ACHN (cell line): ENCODE results near the gene AUNIP.

ENCODE experiments used
- DNase-seq: peaks from one replicate; pipeline ENCODE4 v3.0.0-alpha.2; 2015
- in situ Hi-C: cut with HindIII; loops from 2 replicates; pipeline ENCODE4 v1.10.0; 2017; ENCODE audit warnings: low sequenced_read_pairs, low pct_ligation_motif_present, low pct_unique_long_range_greater_than_20kb

The AUNIP gene

DNA sequence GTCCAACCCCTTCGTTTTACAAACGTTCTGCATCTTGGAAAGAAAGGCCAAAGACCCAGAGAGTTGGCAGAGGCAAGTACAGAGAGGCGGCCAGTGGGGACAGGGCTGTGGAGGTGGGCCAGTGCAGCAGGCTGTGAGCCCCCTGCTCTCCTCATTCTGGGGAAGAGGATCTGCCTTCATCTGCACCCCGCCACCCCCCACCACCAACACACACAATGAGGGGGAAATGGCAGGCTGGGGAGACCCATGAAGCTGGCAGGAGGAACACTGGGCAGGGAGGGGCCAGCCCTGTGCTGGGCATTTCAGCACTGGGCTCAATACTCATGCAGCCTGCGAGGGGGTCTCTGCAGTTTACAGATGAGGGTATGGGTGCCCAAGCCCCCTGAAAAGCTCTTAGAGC, 32.3 kb upstream of the AUNIP start:
- in situ Hi-C loops: no loop called here
- no peak for DNase-seq

DNA sequence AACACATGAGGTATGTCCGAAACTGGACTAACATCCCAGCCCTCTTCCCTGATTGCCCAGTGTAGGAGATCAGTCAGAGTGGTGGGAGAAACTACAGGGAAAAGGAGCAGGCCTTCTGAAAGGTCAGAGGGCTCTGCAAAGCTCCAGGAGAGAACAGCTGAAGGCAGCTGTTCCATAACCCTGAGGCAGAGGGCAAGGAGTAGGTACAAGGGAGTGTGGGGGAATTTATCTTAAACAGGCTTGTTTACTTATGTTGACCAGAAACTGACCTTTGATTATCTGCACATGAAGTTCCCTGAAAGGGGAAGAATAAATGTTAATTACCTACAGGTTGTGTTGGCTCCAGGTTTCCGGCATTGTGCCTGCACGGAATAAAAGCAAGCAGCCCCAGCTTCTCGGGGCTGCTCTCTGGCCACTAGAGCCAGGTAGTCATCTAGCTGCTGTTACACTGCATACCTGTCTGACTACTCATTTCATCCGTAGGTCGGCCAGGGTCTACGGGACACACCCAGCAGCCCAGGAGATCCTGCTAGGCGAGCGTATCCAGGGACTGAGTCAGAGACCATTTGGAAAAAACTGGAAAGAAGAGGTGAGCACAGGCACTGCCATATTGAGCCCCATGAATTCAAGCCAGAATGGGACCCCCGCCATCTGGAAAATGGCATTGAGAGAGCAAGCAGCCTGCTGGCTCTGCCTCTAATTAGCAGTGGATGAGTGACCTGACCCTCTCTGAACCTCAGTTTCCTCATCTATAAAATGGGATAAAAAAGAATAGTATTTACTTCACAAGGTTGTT, 31.2 kb upstream of the AUNIP start:
- DNase-seq: peak; percentile 28
- in situ Hi-C loops: no loop called here

DNA sequence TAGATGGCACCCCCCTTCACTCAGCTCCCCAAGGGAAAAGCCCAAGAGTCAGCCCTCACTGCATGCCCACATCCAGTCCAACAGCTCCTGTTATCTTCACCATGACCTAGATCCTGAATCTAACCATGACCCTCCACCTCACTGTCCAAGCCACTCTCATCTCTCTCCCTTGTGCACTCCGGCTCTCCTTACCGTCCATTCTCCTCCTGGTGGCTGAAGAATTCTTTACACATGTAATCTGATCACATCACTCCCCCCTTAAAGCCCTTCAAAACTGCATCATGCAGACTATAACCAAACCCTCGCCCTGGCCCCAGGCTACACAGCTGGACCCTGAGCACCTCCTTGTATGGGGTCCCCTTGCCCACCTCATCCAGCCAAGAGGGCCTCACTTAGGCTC, 30.2 kb upstream of the AUNIP start:
- DNase-seq: peak; percentile 19
- in situ Hi-C loops: no loop called here

DNA sequence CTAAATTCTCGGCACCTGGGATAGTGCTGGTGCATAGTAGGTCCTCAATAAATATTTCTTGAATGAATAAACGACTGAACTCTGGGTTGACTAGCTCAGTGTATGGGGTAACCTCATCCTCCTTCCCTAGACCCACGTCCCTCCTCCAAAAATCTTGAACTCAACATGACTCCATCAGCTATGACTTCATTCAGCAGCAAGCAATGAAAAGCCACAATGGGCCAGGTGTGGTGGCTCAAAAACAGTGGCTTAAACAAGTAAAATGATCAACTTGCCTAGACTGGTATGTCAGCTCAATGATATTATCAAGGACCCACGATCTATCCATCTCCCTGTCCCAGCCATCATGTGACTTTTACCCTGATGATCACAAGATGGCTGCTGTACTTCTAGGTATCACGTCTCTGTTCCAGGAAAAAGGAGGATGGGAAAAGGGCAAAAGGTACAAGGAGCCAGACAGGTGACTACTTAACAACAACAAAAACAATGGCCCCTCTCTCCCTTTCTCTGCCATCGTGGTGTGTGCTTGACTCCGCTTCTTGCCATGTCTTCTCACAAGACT, 29.2 kb upstream of the AUNIP start:
- DNase-seq: no peak
- in situ Hi-C loops: no loop called here

DNA sequence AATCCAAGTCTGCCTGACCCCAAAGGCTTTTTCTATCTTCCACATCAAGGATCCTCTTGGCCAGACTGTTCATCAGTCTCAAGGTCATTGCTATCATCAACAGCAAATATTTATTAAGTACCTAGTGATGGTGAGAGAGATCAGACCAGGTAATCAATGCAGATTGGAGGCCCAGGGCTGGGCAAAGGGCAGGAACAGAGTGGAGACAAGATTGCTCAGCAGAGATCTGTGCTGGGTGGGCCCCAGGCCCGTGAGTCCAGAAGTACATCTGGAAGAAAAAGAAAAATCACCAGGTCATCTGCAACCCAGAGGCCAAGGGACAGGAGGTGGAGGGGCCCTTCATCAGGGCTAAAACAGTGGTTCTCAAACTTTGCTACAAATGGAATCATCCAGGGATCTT, 26.3 kb upstream of the AUNIP start:
- in situ Hi-C loops: no loop called here
- DNase-seq: no peak

DNA sequence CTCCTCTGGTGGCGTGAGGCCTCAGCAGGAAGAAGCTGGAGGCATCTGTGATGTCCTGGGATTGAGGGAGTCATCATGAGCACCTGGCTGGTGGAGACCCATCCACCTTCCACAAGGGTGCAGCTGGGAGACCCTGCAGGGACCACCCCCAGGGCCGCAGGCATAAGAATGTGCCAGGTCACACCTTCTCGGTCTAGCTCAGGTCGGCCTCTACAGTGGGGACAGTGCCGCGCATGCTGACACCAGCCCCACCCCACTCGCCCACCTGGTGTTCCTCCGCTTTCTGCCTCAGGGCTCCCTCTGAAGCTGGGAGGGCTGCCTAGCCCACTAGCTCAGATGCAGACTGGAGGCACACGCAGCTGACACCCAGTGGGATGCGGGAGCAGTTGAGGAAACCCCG, 22.0 kb upstream of the AUNIP start:
- no peak for DNase-seq
- in situ Hi-C loops: no loop called here

DNA sequence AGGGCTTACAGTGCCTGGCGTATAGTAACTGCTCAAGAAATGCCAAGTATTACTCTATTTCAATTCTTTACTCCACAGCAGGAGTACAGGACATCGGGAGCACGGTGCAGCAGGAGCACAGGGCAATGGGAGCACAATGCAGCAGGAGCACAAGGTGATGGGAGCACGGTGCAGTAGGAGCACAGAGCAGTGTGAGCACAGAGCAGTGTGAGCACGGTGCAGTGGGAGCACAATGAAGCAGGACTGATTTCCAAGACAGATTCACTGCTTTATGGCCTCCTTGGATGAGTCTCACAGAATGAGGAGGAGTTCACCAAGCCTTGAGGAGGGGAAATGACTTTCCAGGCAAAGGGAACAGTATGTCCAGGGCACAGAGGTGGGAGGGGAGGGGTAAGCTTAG, 21.3 kb upstream of the AUNIP start:
- no peak for DNase-seq
- in situ Hi-C loops: no loop called here

DNA sequence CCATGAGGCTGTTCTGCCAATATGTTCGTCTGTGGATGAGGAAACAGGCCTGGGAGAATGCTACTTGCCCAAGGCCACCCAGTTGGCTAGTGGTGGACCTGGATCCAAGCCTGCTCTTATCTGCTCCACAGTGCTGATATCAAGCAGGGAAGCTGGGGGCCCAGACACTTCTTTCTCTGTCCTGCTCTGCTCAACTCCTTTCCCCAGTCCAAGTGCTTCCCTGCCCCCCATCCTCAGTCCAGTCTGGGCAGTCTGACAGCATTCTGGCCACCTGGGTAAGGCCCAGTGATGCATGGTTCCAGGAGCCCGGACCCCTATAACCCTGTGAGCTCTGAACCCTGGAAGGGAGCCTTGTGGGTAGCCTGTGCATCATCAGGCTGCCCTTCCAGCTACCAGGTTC, 20.4 kb upstream of the AUNIP start:
- DNase-seq: no peak
- in situ Hi-C loops: no loop called here

DNA sequence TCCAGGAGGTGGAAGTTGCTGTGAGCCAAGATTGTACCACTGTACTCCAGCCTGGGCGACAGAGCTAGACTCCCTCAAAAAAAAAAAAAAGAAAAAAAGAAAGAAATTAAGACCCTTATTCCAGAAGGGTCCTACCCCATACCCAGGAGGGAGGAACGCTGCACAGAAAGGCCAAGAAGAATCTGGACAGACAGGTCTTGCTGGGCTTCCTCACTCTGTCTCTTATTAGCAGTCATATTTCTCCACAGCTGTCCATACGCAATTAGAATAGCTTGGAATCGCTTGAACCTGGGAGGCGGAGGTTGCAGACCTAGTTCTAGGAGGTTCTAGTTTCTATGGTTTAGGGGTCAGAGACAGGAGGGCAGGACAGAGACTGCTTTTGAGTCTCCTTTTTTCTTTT, 19.4 kb upstream of the AUNIP start:
- in situ Hi-C loops: no loop called here
- no peak for DNase-seq

DNA sequence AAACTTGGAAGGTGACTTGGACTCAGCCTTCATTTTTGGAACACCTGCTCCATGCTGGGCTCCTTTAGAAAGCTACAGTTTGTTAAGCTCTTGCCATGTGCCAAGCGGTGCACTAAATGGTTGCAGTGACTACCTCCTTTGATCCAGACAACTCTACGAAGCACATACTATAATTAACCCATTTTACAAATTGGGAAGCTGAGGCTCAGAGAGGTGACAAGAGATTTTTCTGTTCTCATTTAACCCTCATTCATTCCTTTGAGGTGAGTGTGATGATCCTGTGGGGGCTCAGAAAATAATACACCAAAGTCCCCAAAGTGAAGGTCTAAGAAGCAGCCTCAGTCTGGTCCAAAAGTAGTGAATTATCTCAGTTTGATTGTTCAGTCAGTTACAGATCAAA, 17.9 kb upstream of the AUNIP start:
- no peak for DNase-seq
- in situ Hi-C loops: no loop called here

DNA sequence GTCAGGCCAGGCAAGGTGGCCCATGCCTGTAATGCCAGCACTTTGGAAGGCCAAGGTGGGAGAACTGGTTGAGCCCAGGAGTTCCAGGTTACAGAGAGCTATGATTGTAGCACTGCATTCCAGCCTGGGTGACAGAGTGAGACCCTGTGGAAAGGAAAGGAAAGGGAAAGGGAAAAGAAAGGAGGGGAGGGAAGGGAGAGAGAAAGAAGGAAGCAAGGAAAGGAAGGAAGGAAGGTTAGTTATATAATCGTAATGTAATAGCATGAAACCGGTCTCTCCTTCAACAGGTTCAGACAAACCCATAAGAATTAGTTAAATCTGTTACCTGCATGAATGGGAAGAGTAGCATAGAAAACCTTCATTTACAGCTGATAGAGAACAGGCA, 17.4 kb upstream of the AUNIP start:
- no peak for DNase-seq
- in situ Hi-C loops: no loop called here

DNA sequence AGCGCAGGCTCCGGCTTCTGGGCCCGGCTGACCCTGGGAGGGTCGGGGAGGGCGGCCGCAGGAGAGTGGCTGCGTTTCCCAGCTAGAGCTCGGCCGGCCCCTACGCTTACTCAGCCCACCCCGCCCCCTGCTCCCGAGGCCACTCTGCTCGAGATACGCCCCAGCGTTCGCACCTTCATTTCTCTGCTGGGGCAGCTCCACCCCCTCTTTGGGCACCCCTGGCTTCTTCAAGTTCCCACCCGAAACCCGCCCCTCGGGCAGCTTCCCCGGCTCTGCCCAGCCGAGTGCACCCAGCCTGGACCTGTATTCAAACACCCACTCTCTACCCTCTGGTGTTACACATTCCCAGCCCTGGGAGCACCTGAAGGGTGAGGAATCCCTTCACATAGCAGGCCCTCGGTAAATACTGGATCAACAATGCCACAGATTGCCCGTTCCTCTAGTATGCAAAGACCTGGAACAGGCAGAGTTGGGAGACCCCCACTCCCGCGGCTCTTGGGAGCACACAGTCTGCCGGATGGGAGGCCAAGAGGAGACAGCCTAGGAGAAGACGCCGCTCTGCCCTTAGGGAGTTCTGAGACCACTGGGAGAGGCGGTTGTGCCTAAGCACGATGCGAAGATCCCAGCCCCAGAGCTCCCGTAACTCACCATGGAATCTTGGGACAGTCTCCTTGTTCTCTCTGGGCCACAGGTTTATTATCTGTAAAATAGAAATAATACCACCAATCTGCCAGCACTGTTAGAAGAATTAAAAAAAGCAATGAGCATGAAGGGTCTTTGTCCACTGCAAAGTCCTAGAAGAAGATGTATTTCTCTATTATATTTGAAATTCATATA, 16.8 kb upstream of the AUNIP start:
- in situ Hi-C loops: no loop called here

DNA sequence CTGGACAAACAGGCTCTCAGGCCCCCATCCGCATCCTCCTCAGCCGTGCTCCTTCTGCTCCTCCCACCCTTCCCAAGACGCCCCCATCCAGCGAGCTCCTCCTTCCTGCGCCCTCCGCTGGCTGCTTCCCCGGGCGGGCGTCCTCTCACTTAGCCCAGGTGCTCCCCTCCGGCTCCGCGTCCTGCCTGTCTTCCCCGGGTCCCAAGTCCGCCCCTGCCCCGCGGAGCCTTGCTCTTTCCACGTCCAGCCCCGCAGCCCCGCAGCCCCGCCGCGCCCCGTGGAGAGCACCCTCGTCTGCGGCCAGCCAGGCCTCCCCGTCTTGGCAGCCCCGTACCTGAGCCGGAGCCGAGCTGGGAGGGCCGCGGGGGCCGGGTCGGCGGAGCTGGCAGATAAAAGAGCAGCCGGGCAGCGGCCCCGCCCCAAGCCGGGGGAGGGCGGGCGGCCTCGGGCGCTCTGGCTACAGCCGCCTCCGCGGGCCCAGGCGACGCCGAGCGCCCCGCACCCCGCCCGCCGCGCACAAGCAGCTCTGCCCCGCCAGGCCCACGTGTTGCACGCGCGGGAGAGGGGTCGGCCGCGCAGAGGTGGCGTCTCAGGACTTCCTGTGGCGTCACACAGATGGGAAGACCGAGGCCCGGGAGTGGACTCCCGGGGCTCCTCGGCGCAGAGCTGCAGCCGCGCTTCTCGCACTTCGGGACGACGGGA, 16.0 kb upstream of the AUNIP start, which contains the start of gene PAQR7:
Gene PAQR7, minus strand, starts transcription at position 555 of the 702 bp plus-strand sequence. CDS start 11,869 bp downstream, outside the sequence.
- in situ Hi-C loops: no loop called here
- peak; percentile 71 for DNase-seq

More for the DNA sequence above, 16.8 kb upstream of the AUNIP start:
- no peak for DNase-seq

DNA sequence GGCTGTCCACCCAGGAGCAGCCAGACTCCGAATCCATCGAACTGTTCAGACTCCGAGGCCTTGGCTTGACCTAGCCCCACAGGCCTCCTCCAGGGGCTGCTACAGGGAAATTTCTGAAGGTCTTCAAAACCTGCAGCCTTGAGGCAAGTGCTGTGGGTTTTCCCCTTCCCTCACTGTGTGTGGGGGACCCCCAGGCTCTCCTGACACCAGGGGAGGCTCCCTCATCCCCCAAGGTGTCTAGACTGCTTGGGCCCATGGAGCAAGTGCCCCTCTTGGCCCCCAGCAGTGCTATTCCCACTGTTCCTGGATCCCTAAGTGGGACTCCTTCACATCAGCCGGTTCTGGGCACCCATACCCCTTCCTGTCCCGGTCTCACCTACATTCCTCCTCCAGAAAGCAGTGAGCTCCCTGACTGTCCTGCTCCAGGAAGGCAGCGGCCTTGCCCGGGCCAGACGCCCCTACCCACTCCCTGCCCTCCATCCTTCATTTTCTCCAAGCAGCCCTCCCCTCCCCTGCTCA, 15.4 kb upstream of the AUNIP start:
- DNase-seq: no peak
- in situ Hi-C loops: no loop called here

DNA sequence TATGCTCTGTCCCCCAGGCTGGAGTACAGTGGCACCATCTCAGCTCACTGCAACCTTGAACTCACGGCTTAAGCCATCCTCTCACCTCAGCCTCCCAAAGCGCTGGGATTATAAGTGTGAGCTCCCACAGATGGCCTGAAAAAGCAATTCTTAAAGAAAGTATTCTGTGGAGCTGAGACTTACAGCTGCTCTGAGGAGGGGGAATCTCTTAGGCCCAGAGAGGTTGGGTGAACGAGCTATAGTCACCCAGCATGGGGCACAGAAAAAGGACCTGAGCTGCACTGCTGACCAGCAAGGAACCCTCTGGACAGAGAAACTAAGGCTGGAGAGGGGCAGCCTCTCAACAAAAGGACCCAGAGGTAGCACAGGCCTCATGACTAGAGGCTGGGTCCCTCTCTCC, 15.0 kb upstream of the AUNIP start:
- DNase-seq: no peak
- in situ Hi-C loops: no loop called here

DNA sequence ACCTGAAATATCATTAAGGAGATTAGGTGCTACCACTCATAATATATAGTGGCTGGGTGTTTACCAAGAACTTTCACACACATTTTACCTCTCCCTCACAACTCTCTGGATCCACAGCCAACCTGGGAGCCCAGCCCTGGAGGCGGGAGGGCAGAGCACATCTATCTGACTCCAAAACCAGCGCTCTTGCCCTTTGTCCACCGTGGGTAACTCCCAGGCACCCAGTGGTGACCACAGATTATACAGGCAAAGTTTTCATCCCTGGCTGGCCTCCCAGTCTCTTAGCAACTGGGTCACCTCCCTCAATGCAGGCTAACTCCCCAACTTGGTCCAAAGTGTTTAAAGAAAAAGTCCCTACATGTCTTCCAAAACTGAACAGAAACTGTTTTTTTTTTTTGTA, 13.9 kb upstream of the AUNIP start:
- in situ Hi-C loops: no loop called here
- no peak for DNase-seq

DNA sequence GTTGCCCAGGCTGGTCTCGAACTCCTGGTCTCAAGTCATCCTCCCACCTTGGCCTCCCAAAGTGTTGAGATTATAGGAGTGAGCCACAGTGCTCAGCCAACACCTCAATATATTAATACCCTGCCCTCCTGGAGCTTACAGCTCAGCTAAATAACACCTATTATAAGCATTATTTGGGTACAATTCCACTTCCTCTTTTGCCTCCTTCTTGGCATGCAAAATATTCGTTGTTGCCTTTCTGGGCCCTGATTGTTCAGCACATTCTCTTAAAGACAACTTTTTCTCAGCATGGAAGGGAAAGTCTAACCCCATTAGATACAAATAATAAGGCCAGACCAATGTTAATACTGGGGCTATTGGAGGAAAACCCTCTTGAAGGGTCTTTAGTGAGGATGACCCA, 13.5 kb upstream of the AUNIP start:
- in situ Hi-C loops: no loop called here

DNA sequence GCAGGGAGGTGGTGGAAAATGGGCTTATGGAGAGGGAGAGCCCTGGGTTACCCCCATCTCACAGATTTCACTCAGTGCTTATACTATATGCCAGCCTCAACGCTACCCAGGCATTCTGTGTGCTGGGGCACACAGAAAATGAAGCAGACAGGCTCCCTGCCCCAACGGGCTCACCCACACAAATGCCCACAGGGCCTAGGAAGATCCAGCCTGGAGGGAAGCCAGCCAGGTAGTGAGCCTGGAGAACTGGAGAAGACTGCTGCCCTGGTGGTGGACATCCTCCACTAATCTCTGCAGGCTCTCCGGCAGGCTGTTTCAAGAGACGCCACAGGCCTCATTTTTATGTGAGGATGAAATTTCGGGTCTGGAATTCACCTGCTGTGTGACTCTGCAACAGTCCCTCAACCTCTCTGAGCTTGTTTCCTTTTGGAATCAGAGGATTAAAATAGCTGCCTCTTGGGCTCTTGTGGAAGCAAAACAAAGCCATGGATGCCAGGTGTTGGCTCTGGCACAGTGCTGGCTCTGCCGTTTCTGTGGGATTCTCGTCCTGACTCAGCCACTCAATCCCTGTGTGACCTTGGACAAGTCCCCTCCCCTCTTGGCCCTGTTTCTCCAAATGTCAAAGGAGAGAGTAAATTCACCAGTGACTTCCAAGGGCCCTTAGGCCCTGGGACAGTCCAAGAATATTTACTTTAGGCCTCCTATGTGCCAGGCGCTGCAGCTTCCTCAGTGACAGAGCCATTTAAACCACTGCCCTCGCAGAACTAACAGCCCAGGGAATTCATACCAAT, 12.6 kb upstream of the AUNIP start:
- DNase-seq: no peak
- in situ Hi-C loops: no loop called here

More for the DNA sequence above, 13.5 kb upstream of the AUNIP start:
- no peak for DNase-seq
